Measurements from ENCODE around the gene PPP1R13L.

- TF ChIP-seq CTCF (IDR thresholded peaks at IDR 0.05) = no peak
- TF ChIP-seq POLR2A (IDR thresholded peaks at IDR 0.05) = no peak
Observed at GRCh38 chr19:45439190-45439568, 34.3 kb upstream of the PPP1R13L start.
